CD4-positive, alpha-beta T cell treated with Interleukin-6 at 100 ng/mL for 8 hours (primary cell): ENCODE data around the gene COX8A.

Experiments
- DNase-seq: peaks from one replicate; pipeline ENCODE4 v3.0.0-alpha.2; 2020; ENCODE audit warnings: mixed read lengths, low spot score

Gene COX8A

DNA sequence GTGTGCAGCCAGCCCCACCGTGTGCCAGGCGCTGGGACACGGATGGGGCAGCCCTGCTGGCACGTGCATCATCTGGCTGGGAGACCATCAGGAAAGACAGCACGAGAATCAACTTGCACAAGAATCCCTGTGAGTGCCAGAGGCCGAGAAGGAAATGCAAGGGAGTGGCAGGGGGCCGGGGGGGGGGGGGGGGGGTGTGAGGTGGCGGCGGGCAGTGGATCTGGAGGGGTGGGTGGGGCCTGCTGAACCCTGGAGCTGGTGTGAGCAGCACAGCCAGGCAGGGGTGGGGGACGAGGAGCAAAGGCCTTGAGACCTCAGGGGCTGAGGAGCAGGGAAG, 47.3 kb downstream of the COX8A start:
- DNase-seq: no peak

DNA sequence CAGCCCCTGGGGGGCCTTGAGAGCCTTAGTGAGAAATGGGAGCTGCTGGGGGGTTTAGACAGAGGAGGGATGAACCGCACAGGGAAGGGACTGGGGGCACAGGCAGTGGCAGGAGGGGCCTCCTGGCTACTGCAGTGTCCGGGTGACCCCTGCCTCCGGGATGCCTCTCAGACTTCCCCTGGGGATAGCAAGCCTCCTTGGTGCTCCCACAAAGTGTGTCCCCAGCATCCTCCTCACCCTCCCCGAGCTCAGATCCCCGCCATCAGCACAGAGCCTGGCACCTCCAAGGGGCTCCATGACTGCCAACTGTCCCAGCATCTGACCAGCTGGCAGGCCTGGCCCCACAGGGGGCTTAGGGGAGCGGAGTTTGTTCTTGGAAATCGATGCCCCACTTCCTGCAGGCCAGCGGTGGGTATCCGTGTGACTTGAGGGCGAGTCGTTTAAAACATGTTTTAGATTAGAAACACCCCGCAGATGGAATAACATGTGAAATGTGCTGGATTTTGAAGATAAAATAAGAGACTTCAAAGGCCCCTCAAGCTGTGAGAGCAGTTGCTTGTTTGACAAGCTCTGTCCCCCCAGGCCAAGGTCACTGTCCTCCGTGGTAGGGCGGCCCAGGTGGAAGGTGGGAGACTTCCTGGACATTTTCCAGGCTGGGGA, 47.8 kb downstream of the COX8A start:
- DNase-seq: no peak

- no peak for DNase-seq
Observed at GRCh38 chr11:64023712-64024710, 49.6 kb downstream of the COX8A start.

DNA sequence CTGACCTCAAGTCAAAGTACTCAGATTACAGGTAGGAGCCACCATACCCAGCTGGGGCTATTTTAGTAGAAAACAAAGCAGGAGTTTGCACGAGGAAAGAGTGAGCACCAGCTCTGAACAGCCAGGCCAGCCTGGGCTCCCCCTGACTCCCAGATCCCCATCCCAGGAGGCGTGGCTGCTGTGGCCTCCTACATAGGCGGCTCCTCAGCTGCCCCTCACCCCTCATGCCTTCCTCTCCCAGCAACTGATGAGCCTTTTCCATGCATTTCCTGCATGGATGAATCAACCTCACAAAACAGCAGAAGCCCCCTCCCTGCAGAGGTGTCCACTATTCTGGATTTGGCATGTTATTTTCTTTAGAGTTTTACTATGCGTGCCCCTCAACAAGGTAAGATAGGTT, 50.8 kb downstream of the COX8A start:
- DNase-seq: no peak
